Right atrium auricular region (tissue), 2 donors: ENCODE measurements around the gene PHF20. TPM values are rescaled to one million over a fixed set of nuclear protein-coding genes. Genes with fewer than 3 reads are reported as not detected.
"Not testable (repeated sequence)": the region's sequence is repeated elsewhere in the genome, so short reads cannot be mapped to it uniquely, and the experiment has no call there.

ENCODE experiments used
- DNase-seq: peaks from one replicate; pipeline ENCODE4 v3.0.0-alpha.2; 2019; ENCODE audit warnings: low spot score
- H3K27ac ChIP-seq, 2 donors: fragments of 200-600 bp; sonication (generic); 1 replicate in 1 of 2; 2 replicates in 1 of 2; pipeline ENCODE4 v1.5.1; 2016 to 2019
- H3K27me3 ChIP-seq, 2 donors: fragments of 200-600 bp; sonication (generic); one replicate each; pipeline versions ENCODE4 v1.5.1 to v1.6.0; 2017 to 2019
- H3K36me3 ChIP-seq: fragments of 200-600 bp; sonication (generic); one replicate; pipeline ENCODE4 v1.5.1; 2016
- H3K4me1 ChIP-seq, 2 donors: fragments of 200-600 bp; sonication (generic); one replicate each; pipeline versions ENCODE4 v1.5.1 to v1.6.0; 2017 to 2019
- H3K4me3 ChIP-seq, 2 donors: fragments of 200-600 bp; sonication (generic); 1 replicate in 1 of 2; 2 replicates in 1 of 2; pipeline ENCODE4 v1.5.1; 2017 to 2019; ENCODE audit warnings: mild to moderate bottlenecking in 1 of 2, moderate library complexity in 1 of 2
- H3K9me3 ChIP-seq, 2 donors: fragments of 200-600 bp; sonication (generic); one replicate each; pipeline ENCODE4 v1.5.1; 2019
- total RNA-seq, 2 donors: library from RNA; depleted of rRNA; stranded (reverse); fragments of >200 nt; gene quantifications; one replicate each; pipeline ENCODE4 v1.1.0, GENCODE V29; 2016
- TF ChIP-seq, protein P1 (sequence below), 2 donors: fragments of 200-600 bp; sonication (generic); IDR thresholded peaks; one replicate each; pipeline ENCODE4 v1.5.1; 2019; ENCODE audit warnings: antibody characterized with exemption in 2 of 2

The PHF20 gene
- total RNA-seq, 2 donors from 2014 or later = 29.7 to 34.7 TPM

DNA sequence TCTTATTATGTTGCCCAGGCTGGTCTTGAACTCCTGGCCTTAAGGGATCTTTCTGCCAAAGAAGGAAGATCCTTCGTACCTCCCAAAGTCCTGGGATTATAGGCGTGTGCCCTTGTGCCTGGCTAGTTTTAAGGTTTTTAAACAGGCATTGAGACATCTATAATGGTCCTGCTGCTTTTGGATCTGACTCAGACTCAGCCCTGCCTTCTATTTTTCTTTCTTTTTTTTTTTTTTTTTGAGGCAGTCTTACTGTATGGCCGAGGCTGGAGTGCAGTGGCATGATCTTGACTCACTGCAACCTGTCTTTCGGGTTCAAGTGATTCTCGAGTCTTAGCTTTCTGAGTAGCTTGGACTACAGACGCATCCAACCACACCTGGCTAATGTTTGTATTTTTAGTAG lies 73.7 kb downstream of the PHF20 start:
- no peak overlapping the region for H3K27ac ChIP-seq
- peaks cover 0 to 9% of the 10 kb centered on the region in 2 donors for H3K4me1 ChIP-seq
- TF ChIP-seq, protein P1, sequence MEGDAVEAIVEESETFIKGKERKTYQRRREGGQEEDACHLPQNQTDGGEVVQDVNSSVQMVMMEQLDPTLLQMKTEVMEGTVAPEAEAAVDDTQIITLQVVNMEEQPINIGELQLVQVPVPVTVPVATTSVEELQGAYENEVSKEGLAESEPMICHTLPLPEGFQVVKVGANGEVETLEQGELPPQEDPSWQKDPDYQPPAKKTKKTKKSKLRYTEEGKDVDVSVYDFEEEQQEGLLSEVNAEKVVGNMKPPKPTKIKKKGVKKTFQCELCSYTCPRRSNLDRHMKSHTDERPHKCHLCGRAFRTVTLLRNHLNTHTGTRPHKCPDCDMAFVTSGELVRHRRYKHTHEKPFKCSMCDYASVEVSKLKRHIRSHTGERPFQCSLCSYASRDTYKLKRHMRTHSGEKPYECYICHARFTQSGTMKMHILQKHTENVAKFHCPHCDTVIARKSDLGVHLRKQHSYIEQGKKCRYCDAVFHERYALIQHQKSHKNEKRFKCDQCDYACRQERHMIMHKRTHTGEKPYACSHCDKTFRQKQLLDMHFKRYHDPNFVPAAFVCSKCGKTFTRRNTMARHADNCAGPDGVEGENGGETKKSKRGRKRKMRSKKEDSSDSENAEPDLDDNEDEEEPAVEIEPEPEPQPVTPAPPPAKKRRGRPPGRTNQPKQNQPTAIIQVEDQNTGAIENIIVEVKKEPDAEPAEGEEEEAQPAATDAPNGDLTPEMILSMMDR (IDR thresholded peaks at IDR 0.05) = no peak
- H3K9me3 ChIP-seq = peaks cover 0 to 4% of the 10 kb centered on the region in 2 donors
- H3K36me3 ChIP-seq = peaks cover 40% of the 10 kb centered on the region
- no peak overlapping the region for H3K4me3 ChIP-seq
- H3K27me3 ChIP-seq = no peaks in the 10 kb centered on the region
- DNase-seq = no peak

DNA sequence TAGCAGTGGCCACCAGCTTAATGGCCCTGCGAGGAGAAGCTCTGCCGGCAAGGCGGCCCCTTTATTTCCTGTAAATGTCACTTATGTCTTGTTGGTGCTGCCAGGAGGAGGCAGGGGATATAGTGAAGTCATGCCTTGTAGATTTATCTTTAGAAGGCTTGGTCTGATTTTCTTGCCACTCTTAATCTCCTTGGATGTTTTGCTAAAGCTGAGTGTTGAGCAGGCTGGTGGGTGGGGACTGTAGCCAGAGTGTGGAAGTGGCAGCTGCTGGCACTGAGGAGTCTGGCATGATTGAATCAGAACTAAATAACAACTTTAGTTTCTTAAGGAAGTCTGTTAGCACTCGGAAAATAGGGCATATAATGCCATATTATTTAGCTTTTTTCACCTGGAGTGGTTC lies 77.9 kb downstream of the PHF20 start:
- Histone ChIP-seq H3K27me3 (no peaks in the 10 kb centered on the region), H3K4me3 (no peak overlapping the region), H3K27ac (no peak overlapping the region), H3K36me3 (peaks cover 16% of the 10 kb centered on the region), H3K9me3 (no peaks in the 10 kb centered on the region), H3K4me1 (peaks cover 0 to 9% of the 10 kb centered on the region in 2 donors)
- DNase-seq = no peak
- TF ChIP-seq, protein P1 (IDR thresholded peaks at IDR 0.05) = no peak

DNA sequence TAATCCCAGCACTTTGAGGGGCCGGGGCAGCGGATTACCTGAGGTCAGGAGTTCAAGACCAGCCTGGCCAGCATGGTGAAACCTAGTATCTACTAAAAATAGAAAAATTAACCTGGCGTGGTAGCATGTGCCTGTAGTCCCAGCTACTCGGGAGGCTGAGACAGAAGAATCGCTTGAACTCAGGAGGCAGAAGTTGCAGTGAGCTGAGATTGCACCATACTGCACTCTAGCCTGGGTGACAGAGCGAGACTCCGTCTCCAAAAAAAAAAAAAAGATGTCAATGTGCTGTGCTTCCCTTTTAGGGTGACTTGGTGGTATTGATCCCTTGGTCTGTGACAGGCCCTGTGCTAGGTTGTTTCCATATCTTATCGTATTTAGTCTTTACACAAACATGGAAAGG lies 79.8 kb downstream of the PHF20 start:
- not testable (repeated sequence) for H3K4me1 ChIP-seq, H3K4me3 ChIP-seq, H3K9me3 ChIP-seq, DNase-seq, H3K27ac ChIP-seq, H3K27me3 ChIP-seq, H3K36me3 ChIP-seq

DNA sequence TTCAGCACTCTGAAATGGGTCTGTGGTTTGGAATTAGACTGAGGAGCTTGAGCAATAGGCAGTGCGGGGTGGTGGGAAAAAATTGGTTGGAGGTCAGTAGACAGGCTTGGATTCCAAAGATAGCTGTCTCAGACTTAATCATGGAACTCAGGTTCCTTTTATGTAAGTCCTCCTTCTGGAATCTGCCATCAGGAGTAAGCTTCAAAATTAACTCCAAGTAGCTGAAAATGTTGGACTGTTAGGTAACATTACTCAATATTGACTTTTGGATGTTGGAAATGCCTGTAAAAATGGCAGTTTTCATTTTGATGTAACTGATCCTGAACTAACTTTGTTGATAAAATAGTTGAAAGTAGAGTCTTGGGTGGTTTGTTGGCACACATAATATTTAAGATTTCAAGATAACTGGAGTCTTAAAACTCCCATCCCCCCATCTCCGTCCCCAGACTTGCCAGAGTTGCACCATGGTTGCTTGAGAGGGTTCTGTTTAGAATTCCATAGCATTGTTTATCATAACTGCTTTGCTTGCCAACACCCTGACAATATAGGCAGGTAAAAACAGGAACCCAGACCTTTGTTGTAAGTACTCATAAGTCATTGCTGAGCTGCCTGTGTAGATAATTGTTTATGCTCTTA lies 83.0 kb downstream of the PHF20 start:
- Histone ChIP-seq H3K27me3 (no peaks in the 10 kb centered on the region), H3K36me3 (peaks cover 4% of the 10 kb centered on the region), H3K27ac (no peak overlapping the region), H3K9me3 (no peaks in the 10 kb centered on the region), H3K4me3 (no peak overlapping the region), H3K4me1 (peaks cover 0 to 2% of the 10 kb centered on the region in 2 donors)
- TF ChIP-seq, protein P1 (IDR thresholded peaks at IDR 0.05) = no peak
- no peak for DNase-seq

DNA sequence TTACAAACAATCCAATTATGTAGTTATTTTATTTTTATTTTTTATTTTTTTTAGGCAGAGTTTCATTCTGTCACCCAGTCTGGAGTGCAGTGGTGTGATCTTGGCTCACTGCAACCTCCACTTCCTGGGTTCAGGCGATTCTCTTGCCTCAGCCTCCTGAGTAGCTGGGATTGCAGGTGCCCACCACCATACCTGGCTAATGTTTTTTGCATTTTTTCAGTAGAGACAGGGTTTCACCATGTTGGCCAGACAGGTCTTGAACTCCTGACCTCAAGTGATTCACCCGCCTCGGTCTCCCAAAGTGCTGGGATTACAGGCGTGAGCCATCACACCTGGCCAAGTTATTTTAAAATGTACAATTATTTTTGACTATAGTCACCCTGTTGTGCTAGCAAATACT lies 83.8 kb downstream of the PHF20 start:
- H3K27me3 ChIP-seq, H3K4me1 ChIP-seq, H3K9me3 ChIP-seq, H3K27ac ChIP-seq, H3K36me3 ChIP-seq, DNase-seq, H3K4me3 ChIP-seq: not testable (repeated sequence)

DNA sequence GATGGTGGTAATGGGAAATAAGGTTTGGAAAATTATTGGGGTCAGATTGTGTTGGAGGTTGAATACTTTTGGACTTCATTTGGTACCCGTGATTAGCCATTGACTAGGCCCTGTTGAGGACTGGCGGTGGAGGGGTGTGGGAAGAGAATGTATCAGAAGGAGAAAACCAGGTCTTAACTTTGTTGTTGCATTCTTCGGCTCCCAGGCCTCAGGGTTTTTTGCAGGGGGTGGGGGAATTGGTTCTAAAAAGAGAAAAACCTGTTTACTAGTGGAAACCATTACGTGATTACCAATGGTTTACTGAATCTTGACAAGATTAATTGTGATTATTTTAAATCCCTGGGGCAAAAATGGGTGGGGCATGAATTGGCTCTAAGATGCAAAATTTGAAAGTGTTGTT lies 85.1 kb downstream of the PHF20 start:
- Histone ChIP-seq H3K9me3 (no peaks in the 10 kb centered on the region), H3K27ac (no peak overlapping the region), H3K4me3 (no peak overlapping the region), H3K36me3 (peaks cover 4% of the 10 kb centered on the region), H3K27me3 (no peaks in the 10 kb centered on the region), H3K4me1 (no peaks in the 10 kb centered on the region)
- TF ChIP-seq, protein P1 (IDR thresholded peaks at IDR 0.05) = no peak
- no peak for DNase-seq
